Neuron (in vitro differentiated cells): ENCODE results near the gene HTR2B.

ENCODE experiments used
- H2AFZ ChIP-seq: one replicate; pipeline ENCODE4 v1.6.1; 2013; ENCODE audit warnings: low read depth, mild to moderate bottlenecking, inconsistent platforms, low read length, moderate library complexity
- H3K27me3 ChIP-seq: one replicate; pipeline ENCODE4 v1.6.1; 2013; ENCODE audit warnings: low read length; ENCODE audit not compliant: insufficient read depth
- H3K36me3 ChIP-seq: one replicate; pipeline ENCODE4 v1.6.1; 2013; ENCODE audit warnings: low read length; ENCODE audit not compliant: insufficient read depth
- H3K4me1 ChIP-seq: one replicate; pipeline ENCODE4 v1.6.1; 2013; ENCODE audit warnings: low read length; ENCODE audit not compliant: insufficient read depth
- H3K4me3 ChIP-seq: 2 replicates; pipeline ENCODE4 v1.5.1; 2013; ENCODE audit warnings: mild to moderate bottlenecking, low read length, moderate library complexity
- H3K9me3 ChIP-seq: one replicate; pipeline ENCODE4 v1.6.1; 2013; ENCODE audit warnings: low read length

HTR2B gene

DNA sequence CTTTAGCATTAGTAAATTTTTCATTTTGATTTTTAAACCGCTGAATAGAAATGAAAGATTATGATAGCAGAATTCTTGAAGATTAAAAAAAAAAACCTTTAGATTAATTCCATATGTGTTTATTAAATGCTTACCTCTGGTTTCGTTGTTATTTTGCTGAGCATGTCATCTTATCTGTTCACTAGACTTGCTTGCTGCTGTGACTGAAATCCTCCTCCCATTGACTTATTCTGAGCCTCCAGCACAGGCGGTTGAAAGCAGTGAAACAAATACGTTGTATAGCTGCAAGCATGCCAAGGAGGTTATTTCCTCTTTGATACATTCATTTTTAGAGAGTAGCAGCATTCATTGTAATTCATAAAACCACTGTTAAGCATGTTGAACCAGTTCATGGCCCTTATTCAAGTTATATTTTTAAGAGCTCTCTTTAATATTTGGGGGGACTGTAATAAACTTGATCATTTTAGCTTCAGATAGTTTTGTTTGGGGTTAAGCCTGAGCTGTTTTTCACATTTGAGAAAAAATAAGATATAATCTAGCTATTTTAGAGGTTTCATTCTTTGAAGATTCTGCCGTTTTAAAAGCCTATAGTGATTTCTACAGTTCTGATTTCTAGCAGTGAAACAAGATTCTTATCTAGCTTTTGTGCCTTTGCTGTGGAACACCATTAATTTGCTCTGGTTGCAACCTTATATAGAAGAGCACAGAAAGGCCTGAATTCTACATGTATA is at the start of gene HTR2B:
Gene HTR2B (minus strand): TSS at position 205 of the 731 bp plus-strand sequence. CDS start 1,278 bp downstream, outside the sequence.
- Histone ChIP-seq H3K36me3 (no peaks in the 10 kb centered on the region), H3K4me3 (no peak within 1 kb of the TSS), H3K27me3 (no peaks in the 10 kb centered on the region), H2AFZ (no peak within 1 kb of the TSS), H3K4me1 (peaks cover 25% of the 10 kb centered on the region), H3K9me3 (no peaks in the 10 kb centered on the region)

- H3K36me3 ChIP-seq, result peaks cover 42% of the 10 kb centered on the region
These were observed 49.4 kb upstream of the HTR2B start for GRCh38 chr2:231174211-231174651.

DNA sequence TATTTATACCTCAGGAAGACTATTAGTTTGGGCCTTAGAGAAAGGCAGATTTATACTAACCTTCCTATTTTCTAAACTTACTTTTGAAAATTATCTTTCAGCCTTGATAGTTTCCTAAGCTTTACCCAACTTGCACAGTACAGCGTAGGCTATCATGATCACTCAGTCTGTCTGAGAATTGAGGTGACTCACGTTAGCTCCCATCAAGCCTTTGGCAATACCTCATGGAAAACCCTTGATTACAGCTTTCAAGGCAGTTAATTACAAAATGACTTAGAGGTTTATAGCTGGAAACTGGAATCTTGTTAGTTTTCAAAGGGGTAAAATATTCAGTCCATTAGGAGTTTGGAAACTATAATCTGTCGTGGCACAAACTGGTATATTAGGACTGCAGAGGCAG is 47.2 kb upstream of the HTR2B start:
- no peaks in the 10 kb centered on the region for H3K4me1 ChIP-seq
- no peaks in the 10 kb centered on the region for H3K27me3 ChIP-seq
- peaks cover 52% of the 10 kb centered on the region for H3K36me3 ChIP-seq
- no peak overlapping the region for H2AFZ ChIP-seq
- no peaks in the 10 kb centered on the region for H3K9me3 ChIP-seq
- H3K4me3 ChIP-seq, result no peak overlapping the region

More at GRCh38 chr2:231174211-231174651, 49.4 kb upstream of the HTR2B start:
- Histone ChIP-seq H2AFZ (no peak overlapping the region), H3K4me3 (no peak overlapping the region), H3K27me3 (no peaks in the 10 kb centered on the region), H3K9me3 (no peaks in the 10 kb centered on the region), H3K4me1 (no peaks in the 10 kb centered on the region)

- H3K36me3 ChIP-seq, result peaks cover 70% of the 10 kb centered on the region
- no peaks in the 10 kb centered on the region for H3K4me1 ChIP-seq
- H3K9me3 ChIP-seq, result no peaks in the 10 kb centered on the region
- no peak overlapping the region for H2AFZ ChIP-seq
- H3K4me3 ChIP-seq, result no peak overlapping the region
- H3K27me3 ChIP-seq, result no peaks in the 10 kb centered on the region
These were observed 45.2 kb upstream of the HTR2B start for GRCh38 chr2:231170055-231170454.

- H2AFZ ChIP-seq, result no peak overlapping the region
- no peak overlapping the region for H3K4me3 ChIP-seq
- H3K36me3 ChIP-seq, result peaks cover 69% of the 10 kb centered on the region
- H3K27me3 ChIP-seq, result no peaks in the 10 kb centered on the region
- no peaks in the 10 kb centered on the region for H3K9me3 ChIP-seq
- H3K4me1 ChIP-seq, result no peaks in the 10 kb centered on the region
These were observed 44.6 kb upstream of the HTR2B start for GRCh38 chr2:231169488-231169887.

- Histone ChIP-seq H3K9me3 (no peaks in the 10 kb centered on the region), H3K4me3 (no peak overlapping the region), H3K36me3 (peaks cover 69% of the 10 kb centered on the region), H2AFZ (no peak overlapping the region), H3K4me1 (no peaks in the 10 kb centered on the region), H3K27me3 (no peaks in the 10 kb centered on the region)
These were observed 43.8 kb upstream of the HTR2B start for GRCh38 chr2:231168460-231169139.

DNA sequence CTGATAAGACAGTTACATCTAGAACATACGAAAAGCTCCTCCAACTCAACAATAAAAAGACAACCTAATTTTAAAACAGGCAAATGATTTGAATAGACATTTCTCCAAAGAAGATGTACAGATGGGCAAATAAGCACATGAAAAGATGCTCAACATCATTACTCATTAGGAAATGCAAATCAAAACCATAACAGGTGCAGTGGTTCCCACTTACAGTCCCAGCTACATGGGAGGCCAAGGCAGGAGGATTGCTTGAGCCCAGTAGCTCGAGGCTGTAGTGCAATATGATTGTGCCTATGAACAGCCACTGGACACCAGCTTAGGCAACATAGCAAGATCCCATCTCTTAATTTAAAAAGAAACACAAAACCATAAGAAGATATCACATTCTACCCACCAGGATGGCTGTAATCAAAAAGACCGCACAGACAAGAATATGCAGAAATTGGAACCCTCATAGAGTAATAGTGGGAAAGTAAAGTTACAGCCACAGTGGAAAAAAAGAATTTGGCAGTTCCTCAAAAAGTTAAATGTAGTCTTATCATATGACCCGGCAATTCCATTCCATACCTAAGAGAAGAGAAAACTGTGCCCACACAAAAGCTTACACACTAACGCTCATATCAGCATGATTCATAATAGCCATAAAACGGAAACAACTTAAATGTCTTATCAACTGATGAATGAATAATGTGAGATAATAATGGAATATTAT is 43.1 kb upstream of the HTR2B start:
- no peaks in the 10 kb centered on the region for H3K27me3 ChIP-seq
- H3K36me3 ChIP-seq, result peaks cover 62% of the 10 kb centered on the region
- H2AFZ ChIP-seq, result no peak overlapping the region
- no peaks in the 10 kb centered on the region for H3K9me3 ChIP-seq
- no peak overlapping the region for H3K4me3 ChIP-seq
- H3K4me1 ChIP-seq, result no peaks in the 10 kb centered on the region

DNA sequence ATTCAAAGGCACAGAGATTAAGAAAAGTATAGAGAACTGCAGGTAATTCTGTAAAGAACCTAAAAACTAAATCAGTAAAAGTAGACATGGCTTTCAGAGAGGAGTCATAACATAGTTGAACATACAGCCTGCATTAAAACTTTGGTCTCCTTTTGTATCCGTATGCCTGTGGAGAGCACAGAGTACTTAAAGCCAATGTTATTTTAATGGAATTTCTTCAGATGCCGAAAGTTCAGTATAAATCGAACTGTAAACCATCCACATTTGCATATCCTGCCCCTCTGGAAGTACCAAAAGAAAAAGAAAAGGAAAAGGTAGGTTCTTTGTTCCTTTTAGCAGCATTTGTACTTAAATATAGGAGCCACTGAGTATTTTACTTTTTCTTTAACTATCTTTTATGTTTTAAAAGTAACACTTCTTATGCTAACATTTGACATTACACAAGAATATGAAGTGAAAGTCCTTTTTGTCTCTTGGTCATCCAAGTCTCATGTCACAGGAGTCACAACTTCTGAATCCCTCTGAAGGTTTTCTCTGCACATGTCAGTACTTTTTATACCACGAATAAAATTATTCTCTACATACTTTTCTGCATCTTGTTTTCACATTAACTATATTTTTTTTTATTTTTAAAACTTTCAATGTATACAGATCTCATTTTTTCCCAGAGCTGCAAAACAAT is 38.7 kb upstream of the HTR2B start:
- no peaks in the 10 kb centered on the region for H3K4me1 ChIP-seq
- no peak overlapping the region for H3K4me3 ChIP-seq
- H2AFZ ChIP-seq, result no peak overlapping the region
- no peaks in the 10 kb centered on the region for H3K27me3 ChIP-seq
- H3K36me3 ChIP-seq, result peaks cover 57% of the 10 kb centered on the region
- H3K9me3 ChIP-seq, result no peaks in the 10 kb centered on the region

GRCh38 chr2:231163011-231163410 is 38.2 kb upstream of the HTR2B start:
- Histone ChIP-seq H3K4me1 (no peaks in the 10 kb centered on the region), H2AFZ (no peak overlapping the region), H3K9me3 (no peaks in the 10 kb centered on the region), H3K4me3 (no peak overlapping the region), H3K27me3 (no peaks in the 10 kb centered on the region), H3K36me3 (peaks cover 58% of the 10 kb centered on the region)

DNA sequence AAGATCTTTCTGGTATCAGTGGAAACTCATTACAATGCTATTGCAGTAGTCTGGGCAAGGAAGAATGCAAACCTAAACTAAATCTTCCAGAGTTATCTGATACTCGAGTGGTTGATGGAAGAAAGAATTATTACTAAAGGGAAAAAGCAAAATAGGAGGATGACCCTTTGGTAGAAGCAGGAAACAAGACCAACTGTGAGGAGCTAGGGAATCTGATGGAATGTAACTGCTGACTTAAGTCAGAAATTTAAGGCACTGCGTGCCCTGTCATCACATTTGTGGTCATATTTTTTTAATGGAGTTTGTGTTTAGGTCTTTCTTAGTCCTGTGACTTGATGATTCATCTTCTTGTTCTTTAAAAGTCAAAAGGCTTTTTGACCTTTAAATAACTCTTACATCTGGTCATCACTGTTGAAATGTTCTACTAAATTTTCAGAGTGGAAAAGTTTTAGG is 37.1 kb upstream of the HTR2B start:
- Histone ChIP-seq H3K9me3 (no peaks in the 10 kb centered on the region), H2AFZ (no peak overlapping the region), H3K36me3 (peaks cover 55% of the 10 kb centered on the region), H3K27me3 (no peaks in the 10 kb centered on the region), H3K4me1 (no peaks in the 10 kb centered on the region), H3K4me3 (no peak overlapping the region)

GRCh38 chr2:231161252-231161839 is 36.5 kb upstream of the HTR2B start:
- Histone ChIP-seq H3K9me3 (no peaks in the 10 kb centered on the region), H2AFZ (no peak overlapping the region), H3K27me3 (no peaks in the 10 kb centered on the region), H3K36me3 (peaks cover 52% of the 10 kb centered on the region), H3K4me1 (no peaks in the 10 kb centered on the region), H3K4me3 (no peak overlapping the region)

DNA sequence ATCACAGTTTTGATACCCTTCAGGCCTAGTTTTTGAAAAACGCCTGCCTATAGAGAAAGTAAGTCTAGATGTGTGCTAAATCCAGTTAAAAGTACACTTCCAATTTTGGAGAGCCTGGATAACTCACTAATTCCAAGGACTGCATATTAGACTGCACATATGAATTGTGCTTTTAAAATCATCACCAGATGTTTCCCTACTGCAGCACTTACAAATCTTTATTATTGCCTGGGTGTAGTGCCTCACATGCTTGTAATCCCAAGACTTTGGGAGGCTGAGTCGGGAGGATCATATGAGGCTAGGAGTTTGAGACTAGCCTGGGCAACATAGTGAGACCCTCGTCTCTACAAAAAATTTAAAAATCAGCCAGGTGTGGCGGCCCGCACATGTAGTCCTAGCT is 35.9 kb upstream of the HTR2B start:
- Histone ChIP-seq H3K4me1 (no peaks in the 10 kb centered on the region), H3K27me3 (no peaks in the 10 kb centered on the region), H3K36me3 (peaks cover 49% of the 10 kb centered on the region), H3K4me3 (no peak overlapping the region), H3K9me3 (no peaks in the 10 kb centered on the region), H2AFZ (no peak overlapping the region)
